VCaP (cell line): ENCODE measurements around the gene USP3.
"Not testable (repeated sequence)": the region's sequence is repeated elsewhere in the genome, so short reads cannot be mapped to it uniquely, and the experiment has no call there.

ENCODE experiments used
- H3K27ac ChIP-seq: fragments of 450-650 bp; 2 replicates; pipeline ENCODE4 v1.5.1; 2017
- TF ChIP-seq, protein P1 (sequence below): fragments of 450-650 bp; conservative IDR thresholded peaks from 2 replicates; pipeline ENCODE4 v1.5.1; 2017; ENCODE audit warnings: mild to moderate bottlenecking, moderate library complexity

Gene USP3

DNA sequence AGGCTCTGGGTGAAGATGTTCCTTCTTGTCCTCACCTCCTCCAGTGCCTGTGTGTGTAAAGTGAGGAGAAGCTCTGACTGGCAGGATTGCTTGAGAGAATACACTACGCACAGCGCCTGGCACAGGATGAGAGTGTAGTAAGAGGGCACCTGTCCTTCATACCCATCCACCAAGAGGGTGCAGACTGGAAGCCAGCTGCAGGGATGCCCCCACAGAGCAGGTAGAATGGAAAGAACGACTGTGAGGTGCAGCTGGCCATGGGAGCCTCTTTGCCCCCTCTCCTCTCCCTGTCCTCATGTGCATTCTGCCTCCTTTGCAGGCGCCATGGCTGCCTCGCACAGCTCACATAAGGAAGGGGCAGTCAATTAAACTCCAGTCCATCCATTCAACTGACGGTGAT, 105.1 kb downstream of the USP3 start:
- H3K27ac ChIP-seq: peak overlapping the region; percentile 93
- TF ChIP-seq, protein P1, sequence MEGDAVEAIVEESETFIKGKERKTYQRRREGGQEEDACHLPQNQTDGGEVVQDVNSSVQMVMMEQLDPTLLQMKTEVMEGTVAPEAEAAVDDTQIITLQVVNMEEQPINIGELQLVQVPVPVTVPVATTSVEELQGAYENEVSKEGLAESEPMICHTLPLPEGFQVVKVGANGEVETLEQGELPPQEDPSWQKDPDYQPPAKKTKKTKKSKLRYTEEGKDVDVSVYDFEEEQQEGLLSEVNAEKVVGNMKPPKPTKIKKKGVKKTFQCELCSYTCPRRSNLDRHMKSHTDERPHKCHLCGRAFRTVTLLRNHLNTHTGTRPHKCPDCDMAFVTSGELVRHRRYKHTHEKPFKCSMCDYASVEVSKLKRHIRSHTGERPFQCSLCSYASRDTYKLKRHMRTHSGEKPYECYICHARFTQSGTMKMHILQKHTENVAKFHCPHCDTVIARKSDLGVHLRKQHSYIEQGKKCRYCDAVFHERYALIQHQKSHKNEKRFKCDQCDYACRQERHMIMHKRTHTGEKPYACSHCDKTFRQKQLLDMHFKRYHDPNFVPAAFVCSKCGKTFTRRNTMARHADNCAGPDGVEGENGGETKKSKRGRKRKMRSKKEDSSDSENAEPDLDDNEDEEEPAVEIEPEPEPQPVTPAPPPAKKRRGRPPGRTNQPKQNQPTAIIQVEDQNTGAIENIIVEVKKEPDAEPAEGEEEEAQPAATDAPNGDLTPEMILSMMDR: no peak

DNA sequence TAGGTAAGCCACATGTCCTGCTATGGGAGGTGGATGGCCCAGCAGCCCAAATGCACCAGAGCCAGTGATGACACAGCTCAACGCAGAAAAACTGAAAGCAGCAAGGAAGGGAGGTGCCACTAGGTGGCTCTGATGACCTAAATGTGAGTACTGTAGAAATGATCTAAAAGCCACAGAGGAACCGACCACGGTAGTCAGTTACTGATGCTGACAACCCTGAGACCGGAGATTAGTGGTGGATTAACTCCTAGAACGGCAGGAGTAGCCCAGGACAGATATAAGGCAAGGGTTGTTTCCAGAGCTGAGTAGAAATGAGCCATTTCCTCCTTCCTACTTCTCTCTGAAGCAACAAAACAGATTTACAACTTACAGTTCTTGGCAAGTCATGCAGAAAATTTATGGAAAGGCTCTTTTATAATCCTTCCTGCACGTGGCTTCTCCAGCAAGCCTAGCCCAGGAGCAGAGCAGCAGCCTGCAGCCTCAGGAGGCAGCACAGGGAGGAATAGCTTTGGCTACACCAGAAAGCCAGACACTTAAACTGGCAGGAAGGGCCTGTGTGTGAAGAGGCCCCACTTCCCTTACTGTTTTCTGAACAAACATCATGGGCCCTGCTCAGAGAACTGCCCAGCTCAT, 105.9 kb downstream of the USP3 start:
- H3K27ac ChIP-seq: peak overlapping the region; percentile 93
- TF ChIP-seq, protein P1: peak; percentile 89

GRCh38 chr15:63611177-63611576, 106.8 kb downstream of the USP3 start:
- peak overlapping the region; percentile 93 for H3K27ac ChIP-seq
- TF ChIP-seq, protein P1: no peak

GRCh38 chr15:63612300-63612699, 107.9 kb downstream of the USP3 start:
- H3K27ac ChIP-seq: peak overlapping the region; percentile 93
- TF ChIP-seq, protein P1: no peak

- TF ChIP-seq, protein P1: no peak
- H3K27ac ChIP-seq: no peak overlapping the region
These were observed 111.5 kb downstream of the USP3 start for GRCh38 chr15:63615935-63616334.

- not testable (repeated sequence) for H3K27ac ChIP-seq
These were observed 112.8 kb downstream of the USP3 start for GRCh38 chr15:63617147-63617546.

GRCh38 chr15:63617627-63618026, 113.2 kb downstream of the USP3 start:
- not testable (repeated sequence) for H3K27ac ChIP-seq

DNA sequence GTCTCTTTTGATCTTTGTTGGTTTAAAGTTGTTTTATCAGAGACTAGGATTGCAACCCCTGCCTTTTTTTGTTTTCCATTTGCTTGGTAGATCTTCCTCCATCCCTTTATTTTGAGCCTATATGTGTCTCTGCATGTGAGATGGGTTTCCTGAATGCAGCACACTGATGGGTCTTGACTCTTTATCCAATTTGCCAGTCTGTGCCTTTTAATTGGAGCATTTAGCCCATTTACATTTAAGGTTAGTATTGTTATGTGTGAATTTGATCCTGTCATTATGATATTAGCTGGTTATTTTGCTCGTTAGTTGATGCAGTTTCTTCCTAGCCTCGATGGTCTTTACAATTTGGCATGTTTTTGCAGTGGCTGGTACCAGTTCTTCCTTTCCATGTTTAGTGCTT, 116.4 kb downstream of the USP3 start:
- H3K27ac ChIP-seq: not testable (repeated sequence)

- no peak overlapping the region for H3K27ac ChIP-seq
- TF ChIP-seq, protein P1: no peak
These were observed 119.0 kb downstream of the USP3 start for GRCh38 chr15:63623232-63623969.
